22Rv1 (cell line): ENCODE data around the gene STAT6.

Source experiments
- ZFX ChIP-seq: fragments of 450-650 bp; IDR thresholded peaks from 2 replicates; pipeline ENCODE4 v1.6.1; 2017; ENCODE audit warnings: antibody characterized with exemption, borderline replicate concordance
- TF ChIP-seq, protein P1 (sequence below): fragments of 450-650 bp; IDR thresholded peaks from 2 replicates; pipeline ENCODE4 v1.5.1; 2017; ENCODE audit warnings: mild to moderate bottlenecking

DNA sequence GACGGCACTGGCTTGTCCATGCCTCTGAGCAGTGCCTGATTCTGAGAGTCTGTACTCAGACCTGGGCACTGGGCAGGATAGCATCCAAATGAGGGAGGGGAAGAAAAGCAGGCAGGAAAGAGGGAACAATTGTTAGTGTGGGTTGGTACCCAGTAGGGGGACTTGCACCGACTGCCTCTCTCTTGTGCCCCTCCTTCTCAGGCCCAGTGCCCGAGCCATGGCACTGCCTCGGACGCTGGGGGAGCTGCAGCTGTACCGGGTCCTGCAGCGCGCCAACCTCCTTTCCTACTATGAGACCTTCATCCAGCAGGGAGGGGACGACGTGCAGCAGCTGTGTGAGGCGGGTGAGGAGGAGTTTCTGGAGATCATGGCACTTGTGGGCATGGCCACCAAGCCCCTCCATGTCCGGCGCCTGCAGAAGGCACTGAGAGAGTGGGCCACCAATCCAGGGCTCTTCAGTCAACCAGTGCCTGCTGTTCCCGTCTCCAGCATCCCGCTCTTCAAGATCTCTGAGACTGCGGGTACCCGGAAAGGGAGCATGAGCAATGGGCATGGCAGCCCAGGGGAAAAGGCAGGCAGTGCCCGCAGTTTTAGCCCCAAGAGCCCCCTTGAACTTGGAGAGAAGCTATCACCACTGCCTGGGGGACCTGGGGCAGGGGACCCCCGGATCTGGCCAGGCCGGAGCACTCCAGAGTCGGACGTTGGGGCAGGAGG lies 20.1 kb downstream of the STAT6 start:
- TF ChIP-seq, protein P1, sequence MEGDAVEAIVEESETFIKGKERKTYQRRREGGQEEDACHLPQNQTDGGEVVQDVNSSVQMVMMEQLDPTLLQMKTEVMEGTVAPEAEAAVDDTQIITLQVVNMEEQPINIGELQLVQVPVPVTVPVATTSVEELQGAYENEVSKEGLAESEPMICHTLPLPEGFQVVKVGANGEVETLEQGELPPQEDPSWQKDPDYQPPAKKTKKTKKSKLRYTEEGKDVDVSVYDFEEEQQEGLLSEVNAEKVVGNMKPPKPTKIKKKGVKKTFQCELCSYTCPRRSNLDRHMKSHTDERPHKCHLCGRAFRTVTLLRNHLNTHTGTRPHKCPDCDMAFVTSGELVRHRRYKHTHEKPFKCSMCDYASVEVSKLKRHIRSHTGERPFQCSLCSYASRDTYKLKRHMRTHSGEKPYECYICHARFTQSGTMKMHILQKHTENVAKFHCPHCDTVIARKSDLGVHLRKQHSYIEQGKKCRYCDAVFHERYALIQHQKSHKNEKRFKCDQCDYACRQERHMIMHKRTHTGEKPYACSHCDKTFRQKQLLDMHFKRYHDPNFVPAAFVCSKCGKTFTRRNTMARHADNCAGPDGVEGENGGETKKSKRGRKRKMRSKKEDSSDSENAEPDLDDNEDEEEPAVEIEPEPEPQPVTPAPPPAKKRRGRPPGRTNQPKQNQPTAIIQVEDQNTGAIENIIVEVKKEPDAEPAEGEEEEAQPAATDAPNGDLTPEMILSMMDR: no peak
- no peak for TF ChIP-seq ZFX
